ENCODE measurements around the gene GSTA1. TPM values are rescaled to one million over a fixed set of nuclear protein-coding genes. Genes with fewer than 3 reads are reported as not detected.
"Not testable (repeated sequence)": the region's sequence is repeated elsewhere in the genome, so short reads cannot be mapped to it uniquely, and the experiment has no call there.

The GSTA1 gene
- total RNA-seq, 6 experiments from 2014 or later = 16.1 to 2,332 (median 522) TPM

GRCh38 chr6:52826513-52826912 is 22.9 kb upstream of the GSTA1 start:
- Histone ChIP-seq H3K27ac (no peak overlapping the region), H3K9me3 (no peaks in the 10 kb centered on the region), H3K27me3 (no peaks in the 10 kb centered on the region), H3K36me3 (no peaks in the 10 kb centered on the region), H3K4me3 (no peak overlapping the region), H3K4me1 (peaks cover 0 to 10% (median 0%) of the 10 kb centered on the region in 4 donors)
- intact Hi-C loops (cut with DNase I) = no loop called here
- TF ChIP-seq POLR2A (IDR thresholded peaks at IDR 0.05) (no peak), CTCF (IDR thresholded peaks at IDR 0.05) (no peak)
- DNase-seq (no peak), ATAC-seq (no peak)
- 4% methylated on average over 1 of the region's 1 CpG for WGBS (ENCODE audit: insufficient coverage, low coverage, low lambda C conversion rate, missing lambda C conversion rate)

GRCh38 chr6:52825900-52826459 is 22.4 kb upstream of the GSTA1 start:
- H3K4me3 ChIP-seq; H3K36me3 ChIP-seq; H3K4me1 ChIP-seq; H3K9me3 ChIP-seq; DNase-seq; H3K27me3 ChIP-seq; H3K27ac ChIP-seq; intact Hi-C loops (cut with DNase I); ATAC-seq: not testable (repeated sequence)
- 54% methylated on average over 3 of the region's 4 CpGs for WGBS (ENCODE audit: insufficient coverage, low coverage, low lambda C conversion rate, missing lambda C conversion rate)

- H3K9me3 ChIP-seq; intact Hi-C loops (cut with DNase I); H3K4me1 ChIP-seq; H3K27ac ChIP-seq; H3K36me3 ChIP-seq; H3K4me3 ChIP-seq; H3K27me3 ChIP-seq; ATAC-seq: not testable (repeated sequence)
- peak in 1 of 3 donors; percentile 50 for DNase-seq
- 94% methylated on average over 3 of the region's 25 CpGs for WGBS (ENCODE audit: insufficient coverage, low coverage, low lambda C conversion rate, missing lambda C conversion rate)
These were observed 21.7 kb upstream of the GSTA1 start for GRCh38 chr6:52825270-52825793.

- H3K36me3 ChIP-seq = no peaks in the 10 kb centered on the region
- WGBS (ENCODE audit: insufficient coverage, low coverage, low lambda C conversion rate, missing lambda C conversion rate) = no CpG with 5 or more reads among the region's 1 CpG
- TF ChIP-seq POLR2A (IDR thresholded peaks at IDR 0.05) (no peak), CTCF (IDR thresholded peaks at IDR 0.05) (no peak)
- H3K4me1 ChIP-seq = peaks cover 0 to 23% (median 0%) of the 10 kb centered on the region in 4 donors
- intact Hi-C loops (cut with DNase I) = no loop called here
- no peaks in the 10 kb centered on the region for H3K9me3 ChIP-seq
- ATAC-seq (no peak), DNase-seq (no peak)
- no peak overlapping the region for H3K4me3 ChIP-seq
- no peaks in the 10 kb centered on the region for H3K27me3 ChIP-seq
- no peak overlapping the region for H3K27ac ChIP-seq
These were observed 18.2 kb upstream of the GSTA1 start for GRCh38 chr6:52821842-52822241.

- no peaks in the 10 kb centered on the region for H3K36me3 ChIP-seq
- H3K27ac ChIP-seq = no peak overlapping the region
- TF ChIP-seq POLR2A (IDR thresholded peaks at IDR 0.05) (no peak), CTCF (IDR thresholded peaks at IDR 0.05) (no peak)
- ATAC-seq (no peak), DNase-seq (no peak)
- intact Hi-C loops (cut with DNase I) = no loop called here
- 65% methylated on average over 2 of the region's 2 CpGs for WGBS (ENCODE audit: insufficient coverage, low coverage, low lambda C conversion rate, missing lambda C conversion rate)
- H3K4me3 ChIP-seq = no peak overlapping the region
- peaks cover 0 to 16% (median 0%) of the 10 kb centered on the region in 4 donors for H3K4me1 ChIP-seq
- H3K9me3 ChIP-seq = no peaks in the 10 kb centered on the region
- no peaks in the 10 kb centered on the region for H3K27me3 ChIP-seq
These were observed 16.6 kb upstream of the GSTA1 start for GRCh38 chr6:52820198-52820597.

Measured in right lobe of liver (tissue), 6 donors.